ENCODE results near the gene PCYOX1L. TPM values are rescaled to one million over a fixed set of nuclear protein-coding genes. Genes with fewer than 3 reads are reported as not detected.

Gene PCYOX1L
- total RNA-seq: 1 to 10 TPM; 3.2 to 6.6 (median 5.2) TPM

- peak; percentile 92 to 96 for DNase-seq (ENCODE audit: low spot score in 2 of 2)
- intact Hi-C loops (cut with DNase I; ENCODE audit: low total_unique reads): no loop called here
- H3K9me3 ChIP-seq: no peaks in the 10 kb centered on the region
Measured at GRCh38 chr5:149357370-149358293, at the start of gene PCYOX1L. Gene PCYOX1L, plus strand, starts transcription at chr5:149358046. Its CDS starts 23 bp downstream, at chr5:149358069.

GRCh38 chr5:149309354-149309753 is 48.5 kb upstream of the PCYOX1L start:
- no peaks in the 10 kb centered on the region for H3K9me3 ChIP-seq
- no peak for TF ChIP-seq POLR2AphosphoS5 (IDR thresholded peaks at IDR 0.05)
- no peak for TF ChIP-seq POLR2A (IDR thresholded peaks at IDR 0.05)
- TF ChIP-seq CTCF (IDR thresholded peaks at IDR 0.05): no peak
- intact Hi-C loops (cut with DNase I; ENCODE audit: low total_unique reads): no loop called here
- no peak for DNase-seq (ENCODE audit: low spot score in 2 of 2)
- no peaks in the 10 kb centered on the region for H3K4me1 ChIP-seq
- H3K27me3 ChIP-seq: no peaks in the 10 kb centered on the region
- H3K4me3 ChIP-seq: no peak overlapping the region
- H3K36me3 ChIP-seq: no peaks in the 10 kb centered on the region
- H3K27ac ChIP-seq: peak overlapping the region in 1 of 2 donors; percentile 12

More at GRCh38 chr5:149357370-149358293, at the start of gene PCYOX1L:
- Histone ChIP-seq H3K4me3 (peak within 1 kb of the TSS; percentile 56 to 87 (median 74)), H3K27ac (peak within 1 kb of the TSS; percentile 57 to 65), H3K4me1 (no peaks in the 10 kb centered on the region), H3K27me3 (no peaks in the 10 kb centered on the region), H3K36me3 (no peaks in the 10 kb centered on the region)
- TF ChIP-seq POLR2A (IDR thresholded peaks at IDR 0.05) (no peak), CTCF (IDR thresholded peaks at IDR 0.05) (no peak), POLR2AphosphoS5 (IDR thresholded peaks at IDR 0.05) (no peak)

GRCh38 chr5:149310488-149310887 is 47.4 kb upstream of the PCYOX1L start:
- Histone ChIP-seq H3K27me3 (no peaks in the 10 kb centered on the region), H3K36me3 (no peaks in the 10 kb centered on the region), H3K4me1 (no peaks in the 10 kb centered on the region), H3K4me3 (no peak overlapping the region), H3K9me3 (no peaks in the 10 kb centered on the region), H3K27ac (no peak overlapping the region)
- DNase-seq (ENCODE audit: low spot score in 2 of 2): no peak
- intact Hi-C loops (cut with DNase I; ENCODE audit: low total_unique reads): no loop called here
- TF ChIP-seq POLR2A (IDR thresholded peaks at IDR 0.05) (no peak), POLR2AphosphoS5 (IDR thresholded peaks at IDR 0.05) (no peak), CTCF (IDR thresholded peaks at IDR 0.05) (no peak)

GRCh38 chr5:149310947-149311658 is 46.7 kb upstream of the PCYOX1L start:
- H3K36me3 ChIP-seq: no peaks in the 10 kb centered on the region
- no peaks in the 10 kb centered on the region for H3K9me3 ChIP-seq
- no peaks in the 10 kb centered on the region for H3K4me1 ChIP-seq
- no peak overlapping the region for H3K4me3 ChIP-seq
- no peaks in the 10 kb centered on the region for H3K27me3 ChIP-seq
- TF ChIP-seq POLR2A (IDR thresholded peaks at IDR 0.05) (no peak), POLR2AphosphoS5 (IDR thresholded peaks at IDR 0.05) (no peak), CTCF (IDR thresholded peaks at IDR 0.05) (no peak)
- no peak for DNase-seq (ENCODE audit: low spot score in 2 of 2)
- no peak overlapping the region for H3K27ac ChIP-seq
- intact Hi-C loops (cut with DNase I; ENCODE audit: low total_unique reads): no loop called here

Data from breast epithelium (tissue), 4 donors.